Natural killer cell treated with Interleukin-12 subunit alpha and Interleukin-12 subunit beta and Interleukin-15 and Interleukin-18, amount 100 ng/mL, for 72 hours (primary cell): ENCODE data around the gene DCTN4. TPM values are rescaled to one million over a fixed set of nuclear protein-coding genes. Genes with fewer than 3 reads are reported as not detected.
A peak's percentile ranks its signal among the peaks of the same experiment; 100 is the strongest.

Source experiments
- ATAC-seq, 2 donors: fragments of 150-1000 bp; cut with Tn5 transposase in 1 of 2; sonication (Bioruptor Pico), chemical (Tn5 transposase) in 1 of 2; 2 replicates each; pipeline ENCODE4 v1.10.0; 2021
- DNase-seq: peaks from one replicate; pipeline ENCODE4 v3.0.0; 2022; ENCODE audit warnings: low spot score
- H3K27ac Mint-ChIP-seq, 2 donors: 1 replicate in 1 of 2; 2 replicates in 1 of 2; pipeline ENCODE4 v1.8.0; 2022; ENCODE audit warnings: mixed read lengths in 2 of 2, mild to moderate bottlenecking in 1 of 2, moderate library complexity in 1 of 2
- H3K27me3 Mint-ChIP-seq, 2 donors: 1 replicate in 1 of 2; 2 replicates in 1 of 2; pipeline ENCODE4 v1.8.0; 2022; ENCODE audit warnings: mixed read lengths in 2 of 2
- H3K36me3 Mint-ChIP-seq: one replicate; pipeline ENCODE4 v1.8.0; 2022; ENCODE audit warnings: mixed read lengths
- H3K4me1 Mint-ChIP-seq, 2 donors: 1 replicate in 1 of 2; 2 replicates in 1 of 2; pipeline ENCODE4 v1.8.0; 2022; ENCODE audit warnings: low read depth in 2 of 2, mixed read lengths in 2 of 2, mild to moderate bottlenecking in 1 of 2
- H3K4me3 Mint-ChIP-seq: one replicate; pipeline ENCODE4 v1.8.0; 2022; ENCODE audit warnings: mixed read lengths
- H3K9me3 Mint-ChIP-seq: 2 replicates; pipeline ENCODE4 v1.8.0; 2022; ENCODE audit warnings: mixed read lengths
- total RNA-seq, 2 donors: library from RNA; stranded (reverse); gene quantifications; one replicate each; pipeline ENCODE4 v1.2.3, GENCODE V29; 2022

DCTN4 gene
- total RNA-seq, 2 donors from 2014 or later, result 54.1 to 68.8 TPM

DNA sequence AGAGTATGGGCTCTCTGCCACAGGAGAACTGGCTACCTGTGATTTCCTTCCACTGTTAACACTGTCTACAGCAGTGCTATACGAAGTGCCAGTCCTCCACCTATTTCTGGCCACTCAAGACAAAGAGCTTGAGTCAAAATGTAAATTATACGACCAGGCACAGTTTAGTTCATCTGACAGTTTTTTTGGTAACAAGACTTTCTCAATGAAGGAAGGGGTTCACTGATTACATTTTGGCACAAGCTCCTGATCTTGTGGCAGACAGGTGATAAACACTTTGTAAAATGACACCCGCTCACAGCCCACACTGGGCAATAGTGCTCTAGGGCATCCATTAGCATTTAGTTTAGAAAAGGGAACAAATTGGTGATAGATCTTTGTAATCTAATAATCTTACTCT lies 66.5 kb downstream of the DCTN4 start:
- Mint-ChIP-seq H3K4me1 (peaks cover 0 to 2% of the 10 kb centered on the region in 2 donors), H3K9me3 (no peaks in the 10 kb centered on the region), H3K27ac (peak overlapping the region in 1 of 2 donors; percentile 17), H3K36me3 (peaks cover 37% of the 10 kb centered on the region), H3K4me3 (no peak overlapping the region), H3K27me3 (no peaks in the 10 kb centered on the region)
- ATAC-seq (no peak), DNase-seq (no peak)

DNA sequence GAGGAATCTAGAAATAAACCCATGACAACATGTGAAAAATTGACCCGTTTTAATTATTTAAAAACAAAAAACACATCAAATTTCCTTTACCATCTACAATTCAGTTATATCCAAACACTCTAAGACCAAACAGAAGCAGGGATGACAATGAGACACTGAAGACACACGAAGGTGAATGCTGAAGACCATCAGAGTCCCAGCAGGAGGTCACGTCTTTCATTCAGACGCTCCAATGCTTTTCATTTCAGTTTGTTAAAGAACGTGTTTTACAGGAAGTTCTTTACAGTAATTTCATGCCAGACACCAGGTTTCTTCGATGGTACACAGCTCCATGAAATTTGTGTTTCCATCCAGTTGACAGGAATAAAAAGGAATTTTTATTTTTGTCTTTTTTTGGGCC lies 68.1 kb downstream of the DCTN4 start:
- DNase-seq, result no peak
- H3K27ac Mint-ChIP-seq, result peak overlapping the region in 1 of 2 donors; percentile 10
- H3K36me3 Mint-ChIP-seq, result peaks cover 31% of the 10 kb centered on the region

DNA sequence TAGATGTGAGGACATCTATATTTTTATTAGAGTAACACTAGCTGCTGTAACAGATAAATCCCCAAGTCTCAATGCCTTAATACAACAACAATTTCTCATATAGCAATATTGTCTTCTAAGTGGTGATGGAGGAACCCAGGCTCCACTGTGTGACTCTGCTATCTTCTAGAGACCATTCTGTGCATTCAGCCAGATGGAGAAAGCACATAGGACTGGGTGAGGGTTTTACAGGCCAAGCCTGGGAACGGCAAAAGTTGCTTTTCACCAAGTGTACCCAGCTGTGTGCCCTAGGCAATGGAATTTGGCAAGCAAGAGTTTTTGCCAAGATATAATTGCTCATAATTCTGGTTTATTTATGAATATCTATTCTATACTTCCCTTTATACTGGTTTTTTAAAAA lies 69.7 kb downstream of the DCTN4 start:
- H3K4me1 Mint-ChIP-seq, result no peaks in the 10 kb centered on the region
- peaks cover 31% of the 10 kb centered on the region for H3K36me3 Mint-ChIP-seq
- H3K27me3 Mint-ChIP-seq, result no peaks in the 10 kb centered on the region
- DNase-seq (no peak), ATAC-seq (no peak)
- H3K4me3 Mint-ChIP-seq, result no peak overlapping the region
- H3K9me3 Mint-ChIP-seq, result no peaks in the 10 kb centered on the region
- H3K27ac Mint-ChIP-seq, result no peak overlapping the region

More for the DNA sequence above, 68.1 kb downstream of the DCTN4 start:
- no peak overlapping the region for H3K4me3 Mint-ChIP-seq
- no peaks in the 10 kb centered on the region for H3K4me1 Mint-ChIP-seq
- no peaks in the 10 kb centered on the region for H3K9me3 Mint-ChIP-seq
- no peaks in the 10 kb centered on the region for H3K27me3 Mint-ChIP-seq
- no peak for ATAC-seq

DNA sequence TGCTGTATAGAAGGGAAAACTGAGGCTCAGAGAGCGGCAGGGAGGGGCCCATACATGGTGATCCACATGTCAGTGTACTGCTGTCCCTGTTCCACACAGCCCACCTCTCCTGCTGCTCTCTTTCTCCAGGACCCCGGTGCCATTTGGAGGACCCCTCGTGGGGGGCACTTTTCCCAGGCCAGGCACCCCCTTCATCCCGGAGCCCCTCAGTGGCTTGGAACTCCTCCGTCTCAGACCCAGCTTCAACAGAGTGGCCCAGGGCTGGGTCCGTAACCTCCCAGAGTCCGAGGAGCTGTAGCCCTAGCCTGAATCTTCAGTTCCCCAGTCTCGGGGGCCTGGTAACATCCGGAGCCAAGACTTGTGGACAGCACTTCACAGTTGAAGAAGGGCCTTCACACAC lies 82.2 kb downstream of the DCTN4 start:
- H3K4me1 Mint-ChIP-seq, result no peaks in the 10 kb centered on the region

DNA sequence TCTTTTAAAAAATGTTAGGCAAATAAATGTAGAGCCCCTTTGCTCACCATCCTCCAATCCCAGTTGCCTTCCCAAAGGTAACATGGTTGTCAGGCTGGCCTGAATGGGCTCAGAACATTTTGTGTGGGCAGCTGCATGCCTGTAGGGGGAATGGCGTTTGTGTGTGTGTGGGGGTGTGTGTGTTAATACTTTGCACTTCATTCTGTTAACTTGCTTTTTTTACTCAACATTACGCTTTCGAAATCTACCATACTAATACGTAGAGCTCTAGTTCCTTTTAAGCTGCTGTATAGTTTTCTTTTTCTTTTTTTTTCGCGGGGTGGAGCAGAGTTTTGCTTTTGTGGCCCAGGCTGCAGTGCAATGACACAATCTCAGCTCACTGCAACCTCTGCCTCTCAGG lies 83.7 kb downstream of the DCTN4 start:
- peaks cover 11% of the 10 kb centered on the region in 2 donors for H3K27me3 Mint-ChIP-seq
- DNase-seq, result no peak
- peaks cover 2% of the 10 kb centered on the region for H3K36me3 Mint-ChIP-seq
- H3K4me3 Mint-ChIP-seq, result no peak overlapping the region
- H3K4me1 Mint-ChIP-seq, result no peaks in the 10 kb centered on the region
- H3K27ac Mint-ChIP-seq, result no peak overlapping the region
- H3K9me3 Mint-ChIP-seq, result no peaks in the 10 kb centered on the region
- no peak for ATAC-seq

More for the DNA sequence above, 82.2 kb downstream of the DCTN4 start:
- Mint-ChIP-seq H3K36me3 (peaks cover 8% of the 10 kb centered on the region), H3K27ac (no peak overlapping the region), H3K27me3 (no peaks in the 10 kb centered on the region), H3K9me3 (no peaks in the 10 kb centered on the region), H3K4me3 (no peak overlapping the region)
- no peak for ATAC-seq
- DNase-seq, result no peak

DNA sequence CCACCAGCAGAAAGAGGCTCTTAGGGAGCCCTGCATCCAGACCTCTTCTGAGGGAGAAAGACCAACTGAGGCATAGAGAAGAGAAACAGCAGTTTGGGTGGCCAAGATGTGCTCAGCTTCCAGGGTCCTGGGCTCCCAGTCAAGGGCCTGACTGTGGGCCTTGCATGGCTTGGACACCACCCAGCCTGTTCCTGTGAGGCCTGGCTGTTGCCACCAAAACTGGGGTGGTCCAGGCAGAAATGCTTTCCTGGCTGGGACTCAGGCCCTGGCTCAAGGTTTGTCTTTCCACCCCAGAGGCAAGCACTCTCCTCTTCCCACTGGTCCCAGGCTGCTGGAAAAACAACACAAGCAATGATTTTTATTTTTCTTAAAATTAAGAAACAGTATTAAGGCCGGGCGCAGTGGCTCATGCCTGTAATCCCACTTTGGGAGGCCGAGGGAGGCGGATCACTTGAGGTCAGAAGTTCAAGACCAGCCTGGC lies 84.4 kb downstream of the DCTN4 start:
- peaks cover 13 to 15% of the 10 kb centered on the region in 2 donors for H3K27me3 Mint-ChIP-seq
- no peaks in the 10 kb centered on the region for H3K36me3 Mint-ChIP-seq
- H3K4me1 Mint-ChIP-seq, result no peaks in the 10 kb centered on the region
- DNase-seq (no peak), ATAC-seq (peak in 1 of 2 donors; percentile 3)
- H3K27ac Mint-ChIP-seq, result no peak overlapping the region
- H3K4me3 Mint-ChIP-seq, result no peak overlapping the region
- H3K9me3 Mint-ChIP-seq, result no peaks in the 10 kb centered on the region

DNA sequence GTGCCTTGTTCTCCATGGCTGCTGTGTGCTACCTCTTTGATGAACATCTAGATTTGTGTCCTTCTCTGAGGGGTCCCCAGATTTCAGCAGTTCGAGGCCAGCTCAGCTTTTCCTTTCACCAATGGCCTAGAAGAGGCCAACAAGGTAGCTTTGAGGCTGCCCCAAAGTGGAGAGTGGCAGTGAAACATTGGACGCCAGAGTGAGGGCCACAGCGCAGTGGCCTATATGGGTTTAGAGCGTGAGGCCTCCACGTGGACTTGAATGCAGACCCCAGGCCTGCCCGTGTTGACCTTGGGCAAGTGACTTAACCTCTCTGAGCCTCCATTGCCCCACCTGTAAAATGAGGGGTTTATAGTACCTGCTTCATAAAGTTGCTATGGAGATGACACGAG lies 85.9 kb downstream of the DCTN4 start:
- no peak overlapping the region for H3K4me3 Mint-ChIP-seq
- no peaks in the 10 kb centered on the region for H3K4me1 Mint-ChIP-seq
- no peaks in the 10 kb centered on the region for H3K36me3 Mint-ChIP-seq
- H3K27me3 Mint-ChIP-seq, result peaks cover 13 to 15% of the 10 kb centered on the region in 2 donors
- DNase-seq (no peak), ATAC-seq (no peak)
- no peaks in the 10 kb centered on the region for H3K9me3 Mint-ChIP-seq
- no peak overlapping the region for H3K27ac Mint-ChIP-seq

DNA sequence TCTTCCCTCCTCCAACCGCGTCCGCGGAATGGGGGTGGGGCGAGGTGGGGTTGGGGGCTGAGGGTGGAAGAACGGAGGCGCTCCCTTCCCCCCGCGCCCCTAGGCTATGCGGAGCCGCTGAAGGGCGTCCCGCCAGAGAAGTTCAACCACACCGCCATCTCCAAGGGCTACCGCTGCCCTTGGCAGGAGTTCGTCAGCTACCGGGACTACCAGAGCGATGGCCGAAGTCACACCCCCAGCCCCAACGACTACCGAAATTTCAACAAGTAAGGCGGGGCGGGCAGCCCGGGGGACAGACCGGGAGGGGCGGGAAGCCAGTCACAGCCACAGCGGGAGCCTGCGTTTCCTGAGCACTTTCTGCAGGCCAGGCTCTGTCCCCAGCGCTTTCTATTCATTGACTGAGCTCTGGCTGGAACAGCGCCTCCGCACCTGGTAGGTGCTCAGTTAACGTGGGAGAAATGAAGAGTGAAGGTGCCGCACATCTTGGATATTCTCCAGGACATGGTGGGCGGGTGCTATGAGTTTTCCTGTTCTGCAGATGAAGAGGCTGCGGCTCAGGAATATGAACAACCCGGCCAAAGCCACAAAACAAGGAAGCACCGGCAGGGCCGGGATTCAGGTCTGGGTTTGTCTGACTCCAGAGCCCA lies 86.5 kb downstream of the DCTN4 start:
- H3K4me3 Mint-ChIP-seq, result peak overlapping the region; percentile 51
- peaks cover 13 to 15% of the 10 kb centered on the region in 2 donors for H3K27me3 Mint-ChIP-seq
- DNase-seq (no peak), ATAC-seq (peak; percentile 42 to 66)
- H3K36me3 Mint-ChIP-seq, result no peaks in the 10 kb centered on the region
- H3K4me1 Mint-ChIP-seq, result no peaks in the 10 kb centered on the region
- H3K27ac Mint-ChIP-seq, result no peak overlapping the region
- H3K9me3 Mint-ChIP-seq, result no peaks in the 10 kb centered on the region

DNA sequence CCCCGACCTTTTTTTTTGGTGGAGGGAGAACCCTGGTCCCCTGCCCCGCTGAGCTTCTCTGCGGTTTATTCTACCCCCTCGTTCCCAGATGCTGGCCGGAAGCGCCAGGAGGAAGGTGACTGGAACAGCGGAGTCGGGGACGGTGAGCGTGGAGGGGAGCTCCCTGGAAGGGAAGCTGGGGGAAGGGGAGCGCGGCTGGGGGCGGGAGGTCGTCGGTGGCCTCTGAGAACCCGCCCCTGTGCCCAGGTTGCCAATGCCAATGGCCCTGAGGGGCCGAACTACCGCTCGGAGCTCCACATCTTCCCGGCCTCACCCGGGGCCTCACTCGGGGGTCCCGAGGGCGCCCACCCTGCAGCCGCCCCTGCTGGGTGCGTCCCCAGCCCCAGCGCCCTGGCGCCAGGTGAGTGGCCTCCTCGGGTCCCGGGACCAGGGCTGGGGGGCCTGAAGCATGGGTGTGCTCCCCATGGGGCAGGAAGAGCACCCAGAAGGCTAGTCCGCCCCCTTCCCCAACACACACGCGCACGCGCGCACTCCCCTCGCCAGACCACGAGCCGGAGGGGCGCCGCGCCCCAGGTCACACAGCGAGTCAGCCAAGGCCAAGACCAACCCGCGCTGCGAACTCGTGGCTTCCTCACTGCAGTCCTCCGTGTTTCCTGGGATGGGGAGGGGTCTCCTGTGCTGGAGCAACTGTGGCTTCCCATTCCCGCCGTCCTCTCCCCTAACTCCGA lies 87.1 kb downstream of the DCTN4 start:
- Mint-ChIP-seq H3K36me3 (no peaks in the 10 kb centered on the region), H3K9me3 (no peaks in the 10 kb centered on the region), H3K27me3 (peaks cover 13 to 15% of the 10 kb centered on the region in 2 donors), H3K4me1 (no peaks in the 10 kb centered on the region), H3K4me3 (peak overlapping the region; percentile 51), H3K27ac (no peak overlapping the region)
- DNase-seq (no peak), ATAC-seq (peak; percentile 37 to 41)

DNA sequence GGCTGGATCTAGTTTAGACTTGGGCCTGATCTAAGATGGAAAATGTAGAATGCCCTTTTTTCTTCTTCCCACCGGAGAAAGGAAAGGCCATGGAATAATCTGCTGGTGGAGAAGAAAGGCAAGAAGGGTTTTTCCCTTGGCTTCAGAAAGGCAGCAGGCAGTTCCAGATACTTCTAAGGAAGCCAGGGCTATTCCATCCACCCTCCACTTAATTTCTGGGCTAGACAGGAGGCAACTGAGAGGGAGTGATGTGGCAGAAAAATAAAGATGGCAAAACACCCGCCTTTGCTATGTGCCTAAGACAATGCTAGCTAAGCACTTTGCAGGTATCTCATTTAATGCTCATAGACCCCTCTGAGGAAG lies 87.9 kb downstream of the DCTN4 start:
- Mint-ChIP-seq H3K27ac (no peak overlapping the region), H3K4me3 (peak overlapping the region; percentile 36), H3K36me3 (no peaks in the 10 kb centered on the region), H3K27me3 (peaks cover 13 to 15% of the 10 kb centered on the region in 2 donors), H3K4me1 (no peaks in the 10 kb centered on the region), H3K9me3 (no peaks in the 10 kb centered on the region)
- no peak for DNase-seq
- no peak for ATAC-seq

DNA sequence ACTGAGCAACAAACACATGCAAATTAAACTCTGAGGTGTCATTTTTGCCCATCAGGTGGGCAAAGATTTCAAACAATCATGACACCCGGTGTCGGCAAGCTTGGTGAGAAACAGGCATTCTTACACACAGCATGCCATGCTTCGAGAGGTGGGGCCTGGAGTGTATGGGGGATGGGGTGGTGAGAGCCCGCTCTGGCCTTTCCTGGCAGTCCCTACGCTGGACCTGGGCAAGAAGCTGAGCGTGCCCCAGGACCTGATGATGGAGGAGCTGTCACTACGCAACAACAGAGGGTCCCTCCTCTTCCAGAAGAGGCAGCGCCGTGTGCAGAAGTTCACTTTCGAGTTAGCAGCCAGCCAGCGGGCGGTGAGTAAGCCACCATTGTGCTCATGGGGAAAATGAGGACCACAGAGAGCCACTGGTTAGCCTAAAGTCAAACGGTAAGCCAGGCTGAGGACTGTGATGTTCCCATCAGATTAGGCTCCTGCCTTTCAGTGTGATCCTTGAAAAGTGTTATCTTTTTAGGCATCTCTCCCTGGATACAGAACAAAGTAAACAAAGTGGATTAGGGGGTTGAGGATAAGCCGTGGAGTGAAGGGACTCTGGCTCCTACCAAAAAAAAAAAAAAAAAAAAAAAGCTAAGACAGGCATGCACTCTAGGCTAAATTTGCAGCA lies 88.4 kb downstream of the DCTN4 start:
- no peak for DNase-seq
- no peak for ATAC-seq
- no peaks in the 10 kb centered on the region for H3K4me1 Mint-ChIP-seq
- H3K36me3 Mint-ChIP-seq, result no peaks in the 10 kb centered on the region
- no peaks in the 10 kb centered on the region for H3K9me3 Mint-ChIP-seq
- peak overlapping the region; percentile 36 for H3K4me3 Mint-ChIP-seq
- H3K27ac Mint-ChIP-seq, result no peak overlapping the region
- peaks cover 13 to 15% of the 10 kb centered on the region in 2 donors for H3K27me3 Mint-ChIP-seq

DNA sequence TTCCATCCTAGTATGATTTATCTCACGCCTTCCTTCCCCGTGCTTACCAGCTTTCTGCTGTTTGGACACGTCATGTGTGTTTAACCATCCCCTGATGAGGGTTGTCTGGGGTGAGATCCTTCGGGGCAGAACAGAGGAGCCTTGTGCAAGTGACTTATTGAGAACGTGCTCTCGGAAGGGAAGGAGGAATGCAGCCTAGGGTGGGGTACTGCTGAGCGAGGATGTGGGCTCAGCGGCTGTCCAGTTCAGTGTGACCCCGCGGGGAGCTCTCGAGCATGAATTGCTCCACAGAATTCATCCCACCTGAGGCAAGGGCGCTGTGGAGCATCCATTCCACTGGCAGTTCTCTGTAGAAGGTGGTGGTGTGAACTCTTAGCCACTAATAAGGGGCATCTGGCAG lies 93.8 kb downstream of the DCTN4 start:
- ATAC-seq (no peak), DNase-seq (no peak)
- H3K4me3 Mint-ChIP-seq, result no peak overlapping the region
- no peaks in the 10 kb centered on the region for H3K9me3 Mint-ChIP-seq
- no peaks in the 10 kb centered on the region for H3K4me1 Mint-ChIP-seq
- no peaks in the 10 kb centered on the region for H3K36me3 Mint-ChIP-seq
- H3K27ac Mint-ChIP-seq, result no peak overlapping the region
- H3K27me3 Mint-ChIP-seq, result peaks cover 7 to 13% of the 10 kb centered on the region in 2 donors

DNA sequence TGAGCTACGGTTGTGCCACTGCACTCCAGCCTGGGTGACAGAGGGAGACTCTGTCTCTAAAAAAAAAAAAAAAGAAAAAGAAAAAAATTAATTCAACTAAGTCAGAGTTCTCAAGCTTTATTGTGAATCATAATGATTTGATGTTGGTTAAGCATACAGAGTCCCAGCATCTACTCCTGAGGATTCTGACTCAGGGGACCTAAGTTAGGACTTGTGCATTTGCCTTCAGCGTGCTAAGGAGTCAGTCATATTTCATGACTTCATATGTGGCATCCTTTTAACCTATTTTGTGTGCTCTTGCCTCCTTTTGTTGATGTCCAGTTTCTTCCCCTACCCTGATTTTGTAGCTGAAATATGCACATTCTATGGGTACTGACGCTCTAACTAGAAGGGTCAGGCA lies 94.9 kb downstream of the DCTN4 start:
- H3K27me3 Mint-ChIP-seq, result peaks cover 4 to 8% of the 10 kb centered on the region in 2 donors
- no peaks in the 10 kb centered on the region for H3K9me3 Mint-ChIP-seq
- H3K27ac Mint-ChIP-seq, result no peak overlapping the region
- no peaks in the 10 kb centered on the region for H3K4me1 Mint-ChIP-seq
- no peak for DNase-seq
- ATAC-seq, result no peak
- no peak overlapping the region for H3K4me3 Mint-ChIP-seq
- no peaks in the 10 kb centered on the region for H3K36me3 Mint-ChIP-seq
